GM12878 (cell line): ENCODE results near the gene PRR22. TPM values are rescaled to one million over a fixed set of nuclear protein-coding genes. Genes with fewer than 3 reads are reported as not detected.

Source experiments
- ATAC-seq: fragments of 200-7000 bp; cut with Tn5 transposase; 3 replicates; pipeline ENCODE4 v1.9.1; 2020; ENCODE audit warnings: mild to moderate bottlenecking, moderate library complexity
- BruUV-seq: library from RNA; stranded (reverse); fragments of 400-500 nt; replicated peaks from 2 replicates; lab custom pipeline; 2021; lab: Mats Ljungman, UMichigan
- CTCF ChIA-PET: fragments of 300-600 bp; sonication (Branson Sonifier 250); formaldehyde crosslinking; extraction: SDS; loops from one replicate; lab custom pipeline; 2021; ENCODE audit warnings: inconsistent platforms; lab: Yijun Ruan, JAX
- POLR2A ChIA-PET: fragments of 350-600 bp; formaldehyde crosslinking; extraction: SDS; loops from one replicate; lab custom pipeline; 2021; ENCODE audit warnings: inconsistent platforms; lab: Charles Lee
- RAD21 ChIA-PET: fragments of 300-600 bp; sonication (Branson Sonifier 250); formaldehyde crosslinking; loops from one replicate; lab custom pipeline; 2023; ENCODE audit warnings: antibody characterized with exemption; ENCODE audit not compliant: unreplicated experiment; lab: Charles Lee
- SMC1A ChIA-PET: fragments of 300-600 bp; sonication (Branson Sonifier 250); formaldehyde crosslinking; loops from one replicate; lab custom pipeline; 2023; ENCODE audit not compliant: unreplicated experiment, uncharacterized antibody; lab: Charles Lee
- DNase-seq: peaks from one replicate; pipeline ENCODE4 v3.0.0-alpha.2; 2011; ENCODE audit warnings: low read depth, low spot score
- FAIRE-seq: peaks from 3 replicates; lab custom pipeline; 2011; peaks lifted over from hg19 to GRCh38; lab: Jason Lieb, UNC
- H2AFZ ChIP-seq: 2 replicates; pipeline ENCODE4 v1.6.0; 2011; ENCODE audit warnings: low read depth, low read length, control low read depth; ENCODE audit not compliant: control insufficient read depth
- H3K27ac ChIP-seq: 2 replicates; pipeline ENCODE4 v1.5.1; 2011; ENCODE audit warnings: control low read depth; ENCODE audit not compliant: control insufficient read depth, insufficient read depth
- H3K27me3 ChIP-seq, 2 experiments: replicated peaks in 1 of 2; 2 replicates each; pipeline versions ENCODE4 v1.6.0 to v1.6.1; 2011; ENCODE audit warnings: low read length in 1 of 2; ENCODE audit not compliant: control insufficient read depth in 2 of 2, insufficient read depth in 2 of 2
- H3K36me3 ChIP-seq, 2 experiments: 2 replicates each; pipeline ENCODE4 v1.5.1; 2011; ENCODE audit warnings: low read length in 1 of 2; ENCODE audit not compliant: control insufficient read depth in 2 of 2, insufficient read depth in 2 of 2
- H3K4me1 ChIP-seq: 2 replicates; pipeline ENCODE4 v1.6.1; 2011; ENCODE audit warnings: mild to moderate bottlenecking, low read length, moderate library complexity, mixed read lengths; ENCODE audit not compliant: control insufficient read depth, insufficient read depth
- H3K4me2 ChIP-seq: 2 replicates; pipeline ENCODE4 v1.6.0; 2011; ENCODE audit warnings: control low read depth; ENCODE audit not compliant: control insufficient read depth, insufficient read depth
- H3K4me3 ChIP-seq: fragments of 200-600 bp; sonication (generic); 2 replicates; pipeline ENCODE4 v1.5.1; 2016
- H3K79me2 ChIP-seq: 2 replicates; pipeline ENCODE4 v1.6.0; 2011; ENCODE audit warnings: low read length; ENCODE audit not compliant: control insufficient read depth, insufficient read depth
- H3K9ac ChIP-seq: 2 replicates; pipeline ENCODE4 v1.8.0; 2011; ENCODE audit warnings: low read length, control low read depth, mixed read lengths; ENCODE audit not compliant: control insufficient read depth, insufficient read depth
- H3K9me3 ChIP-seq: replicated peaks from 3 replicates; pipeline ENCODE4 v1.5.1; 2011; ENCODE audit warnings: mild to moderate bottlenecking, low read length; ENCODE audit not compliant: control insufficient read depth, insufficient read depth
- H4K20me1 ChIP-seq: 2 replicates; pipeline ENCODE4 v1.6.0; 2011; ENCODE audit not compliant: control insufficient read depth, insufficient read depth
- BCL3 ChIP-seq: IDR thresholded peaks from 2 replicates; pipeline ENCODE4 v1.6.1; 2011; ENCODE audit warnings: borderline replicate concordance, low read depth, mild to moderate bottlenecking, moderate library complexity, low read length; ENCODE audit not compliant: insufficient read depth, poor library complexity, severe bottlenecking
- HDAC6 ChIP-seq: fragments of 200-600 bp; sonication (generic); IDR thresholded peaks from one replicate; pipeline ENCODE4 v1.8.0; 2017; ENCODE audit warnings: antibody characterized with exemption; ENCODE audit not compliant: unreplicated experiment
- TAF1 ChIP-seq: IDR thresholded peaks from 2 replicates; pipeline ENCODE4 v1.6.1; 2011; ENCODE audit warnings: mild to moderate bottlenecking, low read depth, low read length, borderline replicate concordance
- USF2 ChIP-seq: IDR thresholded peaks from 2 replicates; pipeline ENCODE4 v1.6.1; 2011; ENCODE audit warnings: low read depth, low read length, improper control_type of control experiment, borderline replicate concordance
- ZNF24 ChIP-seq: fragments of 450-650 bp; IDR thresholded peaks from 2 replicates; pipeline ENCODE4 v1.6.1; 2017; ENCODE audit warnings: antibody characterized with exemption, mild to moderate bottlenecking
- WGBS: methylation state at CpG from one replicate; pipeline ENCODE4 v1.1.6; 2016; ENCODE audit warnings: low lambda C conversion rate; ENCODE audit not compliant: insufficient replicate concordance, insufficient coverage; ENCODE audit errors: missing lambda C conversion rate; 5-methylcytosine and 5-hydroxymethylcytosine counted together
- in situ Hi-C: fragments of 300-500 bp; cut with MboI; formaldehyde crosslinking; loops from 9 replicates; pipeline ENCODE4 v1.14.3; 2018; ENCODE audit warnings: mixed read lengths
- intact Hi-C: fragments of 100-400 bp; cut with micrococcal nuclease; formaldehyde crosslinking; loops from one replicate; pipeline ENCODE4 v1.14.2; 2022; ENCODE audit not compliant: unreplicated experiment
- polyA plus RNA-seq, 11 experiments: library from polyadenylated mRNA; depleted of rRNA in 4 of 11; unstranded in 6 of 11; stranded (reverse) in 5 of 11; fragments of >200 nt; fragmentation: Nextera tagmentation in 4 of 11; fragmentation: Illumina TruSeq in 1 of 11; extraction: Ambion mirVana in 4 of 11; extraction: Trizol in 1 of 11; gene quantifications; 1 replicate in 1 of 11; 2 replicates in 10 of 11; pipeline versions ENCODE4 v1.2.1 to v1.2.3, GENCODE V29; 2011 to 2016; ENCODE audit warnings: inconsistent platforms in 2 of 11, missing spikeins in 2 of 11, low read depth in 1 of 11
- total RNA-seq, 4 experiments: library from RNA; depleted of rRNA in 3 of 4; stranded (reverse); fragments of >200 nt in 3 of 4; fragmentation: Illumina TruSeq in 1 of 4; extraction: Trizol in 1 of 4; gene quantifications; 2 replicates each; pipeline versions ENCODE4 v1.2.1 to v1.2.3, GENCODE V29; 2013 to 2021

PRR22 gene
- total and polyA plus RNA-seq, 10 of the 15 experiments (the other 5 are each of a cell fraction or from before 2014, with no cell fraction given), result 0.31 to 4.4 (median 1.3) TPM; not detected in 2

GRCh38 chr19:5821521-5822180, 37.1 kb upstream of the PRR22 start:
- Histone ChIP-seq H3K4me2 (no peak overlapping the region), H3K4me3 (no peak overlapping the region), H3K9me3 (no peaks in the 10 kb centered on the region), H3K9ac (no peak overlapping the region)
- BruUV-seq, result no TSS peak
- TF ChIP-seq ZNF24, result peak; percentile 86
- TF ChIP-seq BCL3, result no peak
- no peak for TF ChIP-seq USF2
- no peak for TF ChIP-seq TAF1
- TF ChIP-seq HDAC6, result no peak
- TF ChIP-seq, all 136 proteins: peak for 1
- Histone ChIP-seq H4K20me1 (no peaks in the 10 kb centered on the region), H2AFZ (no peak overlapping the region), H3K27ac (no peak overlapping the region), H3K79me2 (no peaks in the 10 kb centered on the region), H3K27me3 (no peaks in the 10 kb centered on the region), H3K36me3 (no peaks in the 10 kb centered on the region), H3K4me1 (peaks cover 2% of the 10 kb centered on the region)
- POLR2A ChIA-PET, result no interaction called here
- SMC1A ChIA-PET, result no interaction called here
- CTCF ChIA-PET, result interaction anchor here (0.6 to 1.7 kb wide), 2 partner anchors 17 to 82 kb away, joined by 3 read pairs; no protein-coding TSS in a partner anchor
- in situ Hi-C loops, result no loop called here
- no peak for DNase-seq
- no peak for FAIRE-seq
- ATAC-seq, result no peak
- intact Hi-C loops, result no loop called here
- under 1% methylated on average over 8 of the region's 8 CpGs for WGBS
- RAD21 ChIA-PET, result interaction anchor here (1.2 kb wide), 1 partner anchor 17 kb away, joined by 4 read pairs; the partner anchor contains the start of gene NRTN
